ENCODE measurements around the gene ZIC2.
"Not testable (repeated sequence)": the region's sequence is repeated elsewhere in the genome, so short reads cannot be mapped to it uniquely, and the experiment has no call there.

The ZIC2 gene

DNA sequence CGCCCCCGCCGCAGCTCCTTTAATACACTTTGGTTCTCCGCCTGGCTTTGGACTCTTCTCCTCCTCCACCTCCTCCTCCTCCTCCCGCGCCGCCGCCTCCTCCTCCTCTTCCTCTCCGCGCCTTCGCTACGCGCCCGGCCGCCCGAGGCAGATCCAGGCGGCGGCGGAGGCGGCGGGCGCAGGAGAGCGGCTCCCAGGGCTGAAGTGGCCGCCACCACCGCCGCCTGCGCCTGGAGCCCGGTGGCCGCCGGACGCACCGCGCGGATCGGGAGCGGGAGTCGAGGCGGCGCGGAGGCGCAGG lies at the start of gene ZIC2:
Gene ZIC2, plus strand, starts transcription at position 50 of the 301 bp plus-strand sequence. CDS start 281 bp downstream, outside the sequence.
- DNase-seq (ENCODE audit: low read depth) = no peak

- DNase-seq (ENCODE audit: low read depth) = no peak
Observed at GRCh38 chr13:99932912-99933311, 48.7 kb upstream of the ZIC2 start.

DNA sequence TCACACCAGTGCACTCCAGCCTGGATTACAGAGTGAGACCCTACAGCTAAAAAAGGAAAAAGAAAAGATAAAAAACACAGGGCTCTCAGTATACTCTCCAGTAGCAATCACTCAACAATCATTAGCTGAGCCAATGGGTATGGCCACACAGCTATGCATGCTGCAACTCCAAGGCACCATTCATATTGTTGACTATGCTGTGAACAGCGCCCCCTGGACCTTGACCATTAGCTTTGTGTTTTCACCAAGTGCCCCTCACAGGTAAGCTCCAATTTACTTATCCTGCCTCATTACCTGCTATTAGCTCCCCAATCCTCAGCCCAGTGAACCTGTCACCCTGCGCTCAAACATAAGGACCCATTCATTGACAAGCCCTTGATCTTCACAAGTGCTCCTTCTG lies 45.8 kb upstream of the ZIC2 start:
- DNase-seq (ENCODE audit: low read depth) = no peak

DNA sequence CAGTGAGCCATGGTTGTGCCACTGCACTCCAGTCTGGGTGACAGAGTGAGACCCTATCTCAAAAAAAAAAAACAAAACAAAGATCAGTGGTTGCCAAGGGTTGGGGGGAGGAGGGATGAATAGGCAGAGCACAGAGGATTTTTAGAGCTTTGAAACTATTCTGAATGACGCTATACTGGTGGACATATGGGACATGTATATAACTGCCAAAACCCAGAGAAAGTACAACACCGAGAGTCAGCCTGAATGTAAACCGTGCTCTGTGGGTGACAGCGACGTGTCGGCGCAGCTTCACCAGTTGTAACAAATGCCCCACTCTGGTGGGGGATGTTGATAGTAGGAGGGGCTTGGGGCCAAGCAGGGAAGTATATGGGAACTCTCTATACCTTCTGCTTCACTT lies 42.9 kb upstream of the ZIC2 start:
- no peak for DNase-seq (ENCODE audit: low read depth)

DNA sequence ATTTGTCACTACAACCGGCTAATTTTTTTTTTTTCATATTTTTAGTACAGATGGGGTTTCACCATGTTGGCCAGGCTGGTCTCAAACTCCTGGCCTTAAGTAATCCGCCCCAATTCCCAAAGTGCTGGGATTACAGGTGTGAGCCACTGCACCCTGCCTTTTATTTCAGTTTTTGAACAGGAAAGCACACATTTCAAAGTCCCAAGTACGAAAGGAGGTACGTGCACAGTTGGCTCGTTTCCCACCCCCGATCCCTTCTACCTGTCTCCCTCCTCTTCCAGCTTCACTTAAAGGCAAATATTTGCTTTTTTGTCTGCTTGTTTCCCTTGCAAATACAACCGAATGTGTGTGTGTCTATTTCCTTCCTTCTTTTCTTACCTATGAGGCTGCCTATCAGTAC lies 40.5 kb upstream of the ZIC2 start:
- no peak for DNase-seq (ENCODE audit: low read depth)

- no peak for DNase-seq (ENCODE audit: low read depth)
Observed at GRCh38 chr13:99941911-99942310, 39.7 kb upstream of the ZIC2 start.

DNA sequence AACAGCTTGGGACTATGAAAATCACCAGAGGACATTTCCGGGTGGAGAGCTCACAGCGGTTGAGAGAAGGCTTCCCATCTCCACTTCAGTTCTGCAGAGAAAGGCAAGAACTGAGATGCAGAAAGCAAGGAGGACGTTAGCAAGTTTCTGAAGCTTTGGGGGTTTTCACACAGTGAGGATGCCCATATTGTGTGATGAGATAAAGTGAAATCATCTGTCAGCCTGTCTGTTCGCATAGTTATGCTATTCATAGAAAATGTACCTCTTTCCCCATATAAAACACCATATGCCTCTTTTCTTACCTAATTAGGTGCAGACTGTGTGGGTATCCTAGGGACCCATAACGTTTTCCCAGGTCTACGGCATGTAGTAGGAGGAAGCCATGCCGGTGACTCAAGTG lies 37.5 kb upstream of the ZIC2 start:
- no peak for DNase-seq (ENCODE audit: low read depth)

- no peak for DNase-seq (ENCODE audit: low read depth)
Observed at GRCh38 chr13:99944606-99945005, 37.0 kb upstream of the ZIC2 start.

DNA sequence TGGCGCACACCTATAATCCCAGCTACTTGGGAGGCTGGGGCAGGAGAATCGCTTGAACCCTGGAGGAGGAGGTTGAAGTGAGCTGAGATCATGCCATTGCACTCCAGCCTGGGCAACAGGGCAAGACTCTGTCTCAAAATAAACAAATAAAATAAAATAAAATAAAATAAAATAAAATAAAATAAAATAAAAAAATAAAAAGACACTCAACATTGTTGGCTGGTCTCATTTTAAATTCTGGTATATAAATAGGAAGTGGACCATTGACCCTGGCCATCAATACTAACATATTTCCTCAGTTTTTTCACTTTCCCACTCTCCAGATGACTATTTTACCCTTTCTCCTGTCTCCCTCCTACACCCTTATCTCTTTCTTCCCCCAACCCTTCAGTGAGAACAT lies 36.1 kb upstream of the ZIC2 start:
- DNase-seq (ENCODE audit: low read depth) = not testable (repeated sequence)

GRCh38 chr13:99947666-99948065 lies 33.9 kb upstream of the ZIC2 start:
- no peak for DNase-seq (ENCODE audit: low read depth)

- no peak for DNase-seq (ENCODE audit: low read depth)
Observed at GRCh38 chr13:99948411-99948810, 33.2 kb upstream of the ZIC2 start.

DNA sequence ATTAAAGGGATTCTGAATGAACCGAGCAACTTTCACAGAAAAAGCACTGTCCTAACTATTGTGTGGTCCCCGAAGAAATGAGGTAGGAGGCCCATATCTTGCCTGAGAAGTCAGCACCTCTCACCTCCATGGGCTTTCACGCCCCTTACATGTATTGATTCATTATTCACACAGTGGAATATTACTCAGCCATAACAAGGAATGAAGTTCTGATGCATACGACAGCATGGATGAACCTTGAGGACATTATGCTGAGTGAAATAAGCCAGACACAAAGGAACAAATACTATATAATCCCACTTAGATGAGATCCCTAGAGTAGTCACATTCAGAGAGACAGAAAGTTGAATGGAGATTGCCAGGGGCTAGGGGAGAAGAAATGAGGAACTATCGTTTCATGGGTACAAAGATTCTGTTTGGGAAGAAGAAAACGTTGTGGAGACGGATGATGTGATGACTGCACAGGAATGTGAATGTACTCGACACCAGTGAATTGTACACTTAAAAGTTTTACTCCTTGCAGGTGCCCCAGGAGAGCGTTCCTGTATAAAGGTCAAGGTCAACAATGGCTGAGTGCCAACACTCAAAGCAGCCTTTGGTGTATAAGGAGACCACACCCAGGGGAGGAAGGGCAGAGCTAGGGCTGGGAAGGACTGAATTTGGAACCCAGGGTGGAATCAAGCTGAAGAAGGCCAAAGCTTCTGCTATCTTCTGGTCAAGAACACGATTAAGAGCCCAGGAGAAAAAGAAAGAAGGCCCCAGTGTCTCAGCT lies 32.5 kb upstream of the ZIC2 start:
- DNase-seq (ENCODE audit: low read depth) = no peak

- no peak for DNase-seq (ENCODE audit: low read depth)
Observed at GRCh38 chr13:99949679-99950413, 31.7 kb upstream of the ZIC2 start.

GRCh38 chr13:99951666-99952065 lies 29.9 kb upstream of the ZIC2 start:
- DNase-seq (ENCODE audit: low read depth) = not testable (repeated sequence)

- no peak for DNase-seq (ENCODE audit: low read depth)
Observed at GRCh38 chr13:99953138-99953755, 28.3 kb upstream of the ZIC2 start.

DNA sequence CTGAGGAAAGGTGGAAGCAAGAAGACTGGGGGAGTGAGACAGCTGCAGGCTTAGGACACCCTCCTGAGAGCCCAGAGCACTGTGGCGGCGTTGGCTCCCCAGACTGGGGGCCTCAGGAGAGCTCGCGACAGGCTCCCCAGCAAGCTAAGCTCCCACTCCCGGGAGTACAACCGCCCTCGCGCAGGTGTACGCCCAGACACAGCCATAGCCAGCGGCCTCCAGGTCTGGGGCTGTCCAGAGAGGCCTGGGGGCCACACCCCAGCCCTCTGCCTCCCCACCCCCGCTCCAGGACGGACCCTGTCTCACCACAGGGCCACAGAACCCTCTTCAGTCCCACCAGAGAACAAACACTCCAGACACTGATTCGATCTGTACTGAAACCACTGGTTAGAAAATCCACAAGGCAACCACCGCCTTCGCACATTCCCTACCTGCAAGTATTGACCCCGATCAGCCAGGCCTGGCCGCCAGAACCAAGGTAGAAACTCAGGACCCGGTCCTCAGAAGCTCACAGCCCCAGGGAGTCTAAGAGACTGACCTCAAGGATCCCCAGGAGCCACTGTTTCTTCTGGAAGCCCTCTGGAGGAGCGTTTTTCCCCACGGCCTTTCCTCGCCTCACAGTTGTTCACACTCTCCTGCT lies 26.4 kb upstream of the ZIC2 start:
- DNase-seq (ENCODE audit: low read depth) = no peak

DNA sequence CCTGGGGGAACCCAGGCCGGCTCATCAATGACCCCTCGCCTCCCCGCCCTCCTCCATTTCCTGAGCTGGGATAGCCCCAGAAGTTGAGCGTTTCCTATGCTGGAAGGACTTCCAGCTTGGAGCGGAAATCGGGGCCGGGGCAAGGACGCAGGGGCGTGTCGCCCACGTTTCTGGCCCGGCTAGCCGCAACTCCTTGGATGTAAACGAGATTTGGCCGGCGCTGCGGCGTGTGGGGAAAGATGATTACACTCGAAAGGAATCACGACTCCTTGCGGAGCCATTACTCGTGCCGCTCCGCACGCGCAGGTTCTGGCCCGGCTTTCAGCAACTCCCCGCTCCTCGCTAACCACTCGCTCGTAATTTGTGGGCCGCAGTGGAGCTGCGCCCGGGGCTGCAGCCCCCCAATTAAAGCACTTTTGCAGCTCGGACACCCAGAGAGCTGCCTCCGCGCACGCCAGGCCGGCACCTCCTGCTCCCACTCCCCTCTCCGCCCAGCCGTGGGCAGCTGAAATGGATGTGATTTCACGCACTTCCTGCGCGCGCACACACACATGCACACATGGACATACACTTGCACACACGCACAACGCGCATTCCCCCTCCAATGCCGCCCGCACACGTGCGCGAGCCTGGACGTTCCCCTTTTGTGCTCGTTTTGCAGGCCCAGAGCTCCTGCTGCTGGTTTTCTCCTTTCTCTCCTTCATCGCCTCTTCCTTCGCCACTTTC lies 25.7 kb upstream of the ZIC2 start:
- no peak for DNase-seq (ENCODE audit: low read depth)

DNA sequence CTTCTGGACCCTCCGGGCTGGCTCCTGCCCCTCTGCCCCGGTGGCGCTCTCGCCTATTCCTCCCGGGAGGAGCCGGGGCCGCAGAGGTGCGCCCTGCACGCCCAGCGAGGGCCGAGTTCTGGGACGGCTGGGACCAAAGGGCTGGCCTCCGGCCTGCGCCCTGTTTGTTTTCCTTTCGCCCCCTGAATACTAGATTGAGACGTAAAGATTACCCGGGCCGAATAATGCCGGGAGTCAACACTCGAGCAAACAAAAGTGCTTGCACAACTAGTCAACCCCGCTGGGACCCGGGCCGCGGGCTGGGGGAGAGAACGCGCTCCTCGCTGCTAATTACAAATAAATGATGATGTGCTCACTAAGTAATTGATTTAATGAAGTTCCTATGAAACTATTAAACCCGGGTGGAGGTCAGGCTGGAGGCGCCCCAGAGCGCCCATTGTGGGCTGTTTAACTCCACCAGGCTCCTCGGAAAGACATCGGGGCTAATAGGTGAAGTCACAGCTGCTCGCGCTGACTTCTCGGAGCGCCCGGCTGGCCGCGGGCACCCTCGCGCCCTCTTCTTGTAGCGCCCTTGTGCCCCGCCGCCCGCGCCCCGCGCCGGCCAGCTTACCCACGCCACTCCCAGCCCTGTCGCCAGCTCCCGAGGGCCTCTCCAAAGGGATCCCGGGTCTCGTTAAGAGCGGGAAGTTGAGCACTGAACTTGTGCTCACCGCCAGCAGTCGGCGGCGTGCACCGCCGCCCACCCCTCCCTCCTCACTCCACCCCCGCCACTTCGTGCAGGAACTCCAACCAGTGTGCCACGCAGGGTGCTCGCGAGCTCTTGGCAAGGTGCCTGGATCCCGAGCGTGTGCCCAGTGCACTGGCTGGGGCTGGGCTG lies 24.9 kb upstream of the ZIC2 start:
- no peak for DNase-seq (ENCODE audit: low read depth)

DNA sequence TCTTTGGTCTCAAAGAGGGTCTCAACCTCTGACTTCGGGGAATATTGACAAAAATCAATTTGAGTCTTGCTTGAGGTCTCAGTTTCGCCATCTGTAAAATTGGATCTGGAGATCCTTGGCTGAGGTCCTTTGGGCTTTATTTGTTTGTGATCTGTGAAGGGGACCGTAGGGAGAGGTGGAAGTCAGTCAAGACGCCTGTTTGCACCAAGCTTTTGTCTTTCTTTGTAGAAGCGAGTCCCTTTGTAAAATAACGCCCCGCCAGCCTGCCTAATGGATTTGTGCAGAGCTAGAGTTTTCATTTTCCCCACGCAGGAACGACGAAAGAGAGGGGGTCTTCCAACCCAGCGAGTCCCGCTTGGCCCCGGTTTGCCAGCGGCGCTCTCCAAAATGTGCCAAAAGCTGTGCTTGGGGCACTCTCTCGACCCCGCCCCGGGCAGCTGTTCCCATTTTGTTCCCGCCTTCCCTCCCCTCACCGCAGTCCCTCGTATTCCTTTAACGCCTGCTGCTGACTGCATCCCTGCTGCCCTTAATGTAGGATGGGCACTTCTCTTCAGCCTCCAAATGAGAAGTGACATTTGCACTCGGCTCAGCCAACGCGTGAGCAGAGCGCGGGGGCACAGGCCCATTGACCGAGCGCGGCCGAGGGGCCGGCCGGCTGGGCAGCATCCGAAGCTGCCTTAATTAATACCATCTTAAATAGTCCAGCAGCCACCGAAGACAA lies 23.0 kb upstream of the ZIC2 start:
- no peak for DNase-seq (ENCODE audit: low read depth)

- no peak for DNase-seq (ENCODE audit: low read depth)
Observed at GRCh38 chr13:99959127-99959539, 22.5 kb upstream of the ZIC2 start.
